Brain microvascular endothelial cell (primary cell): ENCODE measurements around the gene HDAC9.
A peak's percentile ranks its signal among the peaks of the same experiment; 100 is the strongest.

Experiments
- DNase-seq: peaks from one replicate; pipeline ENCODE4 v3.0.0-alpha.2; 2020
- H3K27ac ChIP-seq: fragments of 250-450 bp; sonication (Bioruptor Pico); 2 replicates; pipeline ENCODE4 v1.5.1; 2020; ENCODE audit warnings: mild to moderate bottlenecking, moderate library complexity
- H3K27me3 ChIP-seq: fragments of 250-450 bp; sonication (Bioruptor Pico); replicated peaks from 2 replicates; pipeline ENCODE4 v1.5.1; 2020; ENCODE audit warnings: mild to moderate bottlenecking
- H3K36me3 ChIP-seq: fragments of 250-450 bp; sonication (Bioruptor Pico); replicated peaks from 2 replicates; pipeline ENCODE4 v1.5.1; 2020; ENCODE audit warnings: mild to moderate bottlenecking
- H3K4me3 ChIP-seq: 2 replicates; pipeline ENCODE4 v1.5.1; 2011; ENCODE audit warnings: low read depth, mild to moderate bottlenecking, control low read depth, low read length, moderate library complexity
- in situ Hi-C: cut with HindIII; loops from 2 replicates; pipeline ENCODE4 v1.10.0; 2017; ENCODE audit warnings: low sequenced_read_pairs, low pct_ligation_motif_present
- TF ChIP-seq, protein P1 (sequence below): IDR thresholded peaks from 2 replicates; pipeline ENCODE4 v1.5.1; 2011; ENCODE audit warnings: low read depth, mild to moderate bottlenecking, moderate library complexity, low read length, control low read depth, inconsistent platforms; ENCODE audit errors: missing control alignments

The HDAC9 gene

DNA sequence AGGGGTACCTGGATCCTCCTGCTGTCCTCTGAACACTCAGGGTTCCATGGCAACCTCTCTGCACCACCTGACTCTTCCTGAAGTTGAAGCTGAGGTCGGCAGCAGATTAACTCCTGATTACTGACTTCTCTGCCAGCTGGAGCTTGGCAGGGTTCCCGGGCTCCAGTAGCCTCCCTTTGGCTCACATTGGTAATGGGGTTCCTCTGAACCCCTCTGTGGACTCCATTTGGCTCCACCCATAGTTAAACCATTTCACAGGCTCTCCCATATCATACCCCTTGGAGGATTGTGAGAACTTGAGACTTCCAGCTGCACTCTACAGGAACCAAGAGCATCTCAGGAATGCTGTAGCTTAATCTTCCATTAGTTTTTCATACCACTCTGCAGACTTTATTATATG lies 292.5 kb downstream of the HDAC9 start:
- Histone ChIP-seq H3K4me3 (no peak overlapping the region), H3K27ac (no peak overlapping the region), H3K27me3 (no peaks in the 10 kb centered on the region), H3K36me3 (no peaks in the 10 kb centered on the region)
- in situ Hi-C loops: no loop called here
- no peak for DNase-seq
- TF ChIP-seq, protein P1, sequence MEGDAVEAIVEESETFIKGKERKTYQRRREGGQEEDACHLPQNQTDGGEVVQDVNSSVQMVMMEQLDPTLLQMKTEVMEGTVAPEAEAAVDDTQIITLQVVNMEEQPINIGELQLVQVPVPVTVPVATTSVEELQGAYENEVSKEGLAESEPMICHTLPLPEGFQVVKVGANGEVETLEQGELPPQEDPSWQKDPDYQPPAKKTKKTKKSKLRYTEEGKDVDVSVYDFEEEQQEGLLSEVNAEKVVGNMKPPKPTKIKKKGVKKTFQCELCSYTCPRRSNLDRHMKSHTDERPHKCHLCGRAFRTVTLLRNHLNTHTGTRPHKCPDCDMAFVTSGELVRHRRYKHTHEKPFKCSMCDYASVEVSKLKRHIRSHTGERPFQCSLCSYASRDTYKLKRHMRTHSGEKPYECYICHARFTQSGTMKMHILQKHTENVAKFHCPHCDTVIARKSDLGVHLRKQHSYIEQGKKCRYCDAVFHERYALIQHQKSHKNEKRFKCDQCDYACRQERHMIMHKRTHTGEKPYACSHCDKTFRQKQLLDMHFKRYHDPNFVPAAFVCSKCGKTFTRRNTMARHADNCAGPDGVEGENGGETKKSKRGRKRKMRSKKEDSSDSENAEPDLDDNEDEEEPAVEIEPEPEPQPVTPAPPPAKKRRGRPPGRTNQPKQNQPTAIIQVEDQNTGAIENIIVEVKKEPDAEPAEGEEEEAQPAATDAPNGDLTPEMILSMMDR: no peak

DNA sequence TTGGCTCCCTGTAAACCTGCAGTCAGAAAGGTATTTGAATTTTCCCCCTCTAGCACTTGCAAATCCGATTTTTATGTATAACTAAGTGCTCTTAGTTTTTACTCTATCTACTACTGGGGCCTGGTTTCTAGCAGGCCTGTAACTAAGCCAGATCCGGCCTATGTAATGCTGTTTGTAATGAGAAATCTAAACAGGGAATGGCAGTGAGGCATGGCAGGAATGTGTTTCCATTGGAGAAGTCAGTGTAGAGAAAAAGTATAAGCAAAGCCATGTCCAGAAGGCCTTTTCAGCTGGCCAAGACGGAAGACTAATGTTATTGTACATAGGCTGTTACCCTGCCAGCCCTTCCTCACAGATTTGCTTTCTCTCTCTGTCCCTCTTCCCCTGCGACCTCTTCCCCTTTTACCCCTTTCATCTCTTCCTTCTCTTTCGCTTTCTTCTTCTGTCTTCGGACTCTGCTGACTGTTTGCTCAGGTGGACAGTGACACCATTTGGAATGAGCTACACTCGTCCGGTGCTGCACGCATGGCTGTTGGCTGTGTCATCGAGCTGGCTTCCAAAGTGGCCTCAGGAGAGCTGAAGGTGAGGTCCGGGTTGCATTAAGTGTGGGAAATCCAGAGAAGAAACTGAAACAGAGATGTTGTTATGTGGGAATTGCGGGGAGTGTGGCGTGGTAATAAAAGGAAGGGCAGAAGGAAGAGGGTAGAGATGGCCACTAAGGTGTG lies 297.5 kb downstream of the HDAC9 start:
- Histone ChIP-seq H3K36me3 (no peaks in the 10 kb centered on the region), H3K27ac (peak overlapping the region; percentile 40), H3K27me3 (no peaks in the 10 kb centered on the region), H3K4me3 (no peak overlapping the region)
- peak; percentile 49 for DNase-seq
- in situ Hi-C loops: no loop called here
- TF ChIP-seq, protein P1: no peak

DNA sequence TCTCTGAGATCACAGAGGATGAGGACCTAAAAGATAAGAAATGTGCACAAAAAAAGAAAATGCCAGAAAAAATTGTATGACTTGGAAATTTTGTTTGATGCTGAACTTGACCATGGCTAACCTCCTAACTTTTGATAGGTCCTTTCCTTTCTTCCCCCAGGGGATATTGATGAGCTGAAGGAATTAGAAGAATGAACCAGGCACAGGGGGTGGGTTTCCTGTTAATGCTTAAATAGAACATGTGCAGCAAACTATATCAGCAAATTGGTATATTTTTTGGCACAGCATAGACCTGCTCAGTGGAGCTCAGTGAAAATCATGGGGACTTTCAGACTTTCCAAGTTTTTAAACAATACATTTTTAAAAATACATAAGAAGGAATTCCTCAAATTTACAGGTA lies 300.7 kb downstream of the HDAC9 start:
- Histone ChIP-seq H3K4me3 (no peak overlapping the region), H3K36me3 (no peaks in the 10 kb centered on the region), H3K27ac (no peak overlapping the region), H3K27me3 (no peaks in the 10 kb centered on the region)
- no peak for DNase-seq
- TF ChIP-seq, protein P1: no peak
- in situ Hi-C loops: no loop called here

- H3K27me3 ChIP-seq: no peaks in the 10 kb centered on the region
- peak; percentile 34 for DNase-seq
- no peak overlapping the region for H3K4me3 ChIP-seq
- TF ChIP-seq, protein P1: no peak
- no peaks in the 10 kb centered on the region for H3K36me3 ChIP-seq
- in situ Hi-C loops: no loop called here
- peak overlapping the region; percentile 69 for H3K27ac ChIP-seq
Measured at GRCh38 chr7:18798088-18798906, 302.7 kb downstream of the HDAC9 start.

DNA sequence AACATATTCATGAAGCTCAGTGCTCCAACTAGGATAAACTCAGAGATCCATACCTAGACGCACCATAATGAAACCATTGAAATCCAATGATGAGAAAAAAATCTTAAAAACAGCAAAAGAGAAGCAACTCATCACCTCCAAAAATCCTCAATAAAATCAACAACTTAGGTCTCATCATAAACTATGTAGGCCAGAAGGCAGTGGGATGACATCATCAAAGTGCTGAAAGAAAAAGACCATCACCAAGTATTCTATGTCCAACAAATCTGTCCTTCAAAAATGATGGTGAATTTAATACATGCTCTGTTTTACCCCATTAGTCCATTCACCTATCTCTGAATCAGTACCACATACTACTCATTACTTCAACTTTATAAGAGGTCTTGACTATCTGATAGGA lies 304.4 kb downstream of the HDAC9 start:
- in situ Hi-C loops: no loop called here
- no peak overlapping the region for H3K4me3 ChIP-seq
- TF ChIP-seq, protein P1: no peak
- H3K27me3 ChIP-seq: no peaks in the 10 kb centered on the region
- no peak for DNase-seq
- H3K36me3 ChIP-seq: no peaks in the 10 kb centered on the region
- H3K27ac ChIP-seq: no peak overlapping the region
